HepG2 (cell line): ENCODE data around the gene PLRG1. TPM values are rescaled to one million over a fixed set of nuclear protein-coding genes. Genes with fewer than 3 reads are reported as not detected.

ENCODE experiments used
- ARNTL ChIP-seq: sonication (generic); formaldehyde crosslinking; IDR thresholded peaks from 2 replicates; pipeline ENCODE4 v1.4.0; 2020; ENCODE audit warnings: mild to moderate bottlenecking, missing genetic modification reagents
- DMAP1 ChIP-seq: IDR thresholded peaks from 2 replicates; pipeline ENCODE4 v1.6.1; 2016
- HDAC1 ChIP-seq: sonication (generic); formaldehyde crosslinking; IDR thresholded peaks from 2 replicates; pipeline ENCODE4 v1.5.1; 2020; ENCODE audit warnings: mild to moderate bottlenecking, missing genetic modification reagents
- HOXA9 ChIP-seq: sonication (generic); formaldehyde crosslinking; IDR thresholded peaks from 2 replicates; pipeline ENCODE4 v1.8.1; 2022; ENCODE audit warnings: missing genetic modification reagents, mild to moderate bottlenecking, moderate library complexity, borderline replicate concordance
- NFE2L1 ChIP-seq: sonication (generic); formaldehyde crosslinking; IDR thresholded peaks from 2 replicates; pipeline ENCODE4 v1.4.0; 2020; ENCODE audit warnings: missing genetic modification reagents, mild to moderate bottlenecking, borderline replicate concordance
- RXRA ChIP-seq: sonication (generic); formaldehyde crosslinking; IDR thresholded peaks from 2 replicates; pipeline ENCODE4 v1.5.1; 2020; ENCODE audit warnings: missing genetic modification reagents
- SNAPC2 ChIP-seq: sonication (generic); formaldehyde crosslinking; IDR thresholded peaks from 2 replicates; pipeline ENCODE4 v1.8.1; 2022; ENCODE audit warnings: mild to moderate bottlenecking, missing genetic modification reagents
- WIZ ChIP-seq: sonication (generic); formaldehyde crosslinking; IDR thresholded peaks from 2 replicates; pipeline ENCODE4 v1.5.1; 2020; ENCODE audit warnings: mild to moderate bottlenecking, missing genetic modification reagents
- ZFP82 ChIP-seq: sonication (generic); formaldehyde crosslinking; IDR thresholded peaks from 2 replicates; pipeline ENCODE4 v1.5.1; 2020; ENCODE audit warnings: mild to moderate bottlenecking, missing genetic modification reagents, borderline replicate concordance
- ZNF331 ChIP-seq: sonication (generic); formaldehyde crosslinking; IDR thresholded peaks from 2 replicates; pipeline ENCODE4 v1.4.0; 2020; ENCODE audit warnings: missing genetic modification reagents
- polyA plus RNA-seq, 8 experiments: library from polyadenylated mRNA; depleted of rRNA in 3 of 8; stranded (reverse) in 7 of 8; unstranded in 1 of 8; fragments of >200 nt; fragmentation: Illumina TruSeq in 4 of 8; extraction: Trizol in 4 of 8; gene quantifications; 2 replicates each; pipeline versions ENCODE4 v1.2.1 to v1.2.3, GENCODE V29; 2011 to 2016; ENCODE audit warnings: low read depth in 4 of 8, missing spikeins in 1 of 8, mixed read lengths in 1 of 8; ENCODE audit not compliant: insufficient read depth in 1 of 8
- total RNA-seq, 5 experiments: library from RNA; depleted of rRNA; stranded (reverse); fragments of >200 nt; fragmentation: Illumina TruSeq; extraction: Trizol; gene quantifications; 2 replicates each; pipeline ENCODE4 v1.2.3, GENCODE V29; 2016; ENCODE audit warnings: low read depth in 1 of 5
- TF ChIP-seq, protein P1 (sequence below): IDR thresholded peaks from 2 replicates; pipeline ENCODE4 v1.6.1; 2016; ENCODE audit warnings: missing genetic modification reagents, missing compliant biosample characterization
- TF ChIP-seq, protein P2 (sequence below): sonication (generic); formaldehyde crosslinking; IDR thresholded peaks from 2 replicates; pipeline ENCODE4 v1.4.0; 2020; ENCODE audit warnings: mild to moderate bottlenecking, missing genetic modification reagents
- TF ChIP-seq, protein P3 (sequence below): sonication (generic); formaldehyde crosslinking; IDR thresholded peaks from 2 replicates; pipeline ENCODE4 v1.8.1; 2023; ENCODE audit warnings: mild to moderate bottlenecking, moderate library complexity, missing genetic modification reagents
- TF ChIP-seq, protein P4 (sequence below): sonication (generic); formaldehyde crosslinking; IDR thresholded peaks from 2 replicates; pipeline ENCODE4 v1.4.0; 2020; ENCODE audit warnings: mild to moderate bottlenecking, missing genetic modification reagents
- TF ChIP-seq, protein P5 (sequence below): sonication (generic); formaldehyde crosslinking; IDR thresholded peaks from 2 replicates; pipeline ENCODE4 v1.9.0; 2021; ENCODE audit warnings: missing genetic modification reagents, mild to moderate bottlenecking, borderline replicate concordance
- TF ChIP-seq, protein P6 (sequence below): sonication (generic); formaldehyde crosslinking; IDR thresholded peaks from 2 replicates; pipeline ENCODE4 v1.4.0; 2020; ENCODE audit warnings: missing genetic modification reagents

Gene PLRG1
- total and polyA plus RNA-seq, 2 of the 13 experiments (the other 11 are each of a cell fraction or from before 2014, with no cell fraction given) = 77.3 to 110 TPM

DNA sequence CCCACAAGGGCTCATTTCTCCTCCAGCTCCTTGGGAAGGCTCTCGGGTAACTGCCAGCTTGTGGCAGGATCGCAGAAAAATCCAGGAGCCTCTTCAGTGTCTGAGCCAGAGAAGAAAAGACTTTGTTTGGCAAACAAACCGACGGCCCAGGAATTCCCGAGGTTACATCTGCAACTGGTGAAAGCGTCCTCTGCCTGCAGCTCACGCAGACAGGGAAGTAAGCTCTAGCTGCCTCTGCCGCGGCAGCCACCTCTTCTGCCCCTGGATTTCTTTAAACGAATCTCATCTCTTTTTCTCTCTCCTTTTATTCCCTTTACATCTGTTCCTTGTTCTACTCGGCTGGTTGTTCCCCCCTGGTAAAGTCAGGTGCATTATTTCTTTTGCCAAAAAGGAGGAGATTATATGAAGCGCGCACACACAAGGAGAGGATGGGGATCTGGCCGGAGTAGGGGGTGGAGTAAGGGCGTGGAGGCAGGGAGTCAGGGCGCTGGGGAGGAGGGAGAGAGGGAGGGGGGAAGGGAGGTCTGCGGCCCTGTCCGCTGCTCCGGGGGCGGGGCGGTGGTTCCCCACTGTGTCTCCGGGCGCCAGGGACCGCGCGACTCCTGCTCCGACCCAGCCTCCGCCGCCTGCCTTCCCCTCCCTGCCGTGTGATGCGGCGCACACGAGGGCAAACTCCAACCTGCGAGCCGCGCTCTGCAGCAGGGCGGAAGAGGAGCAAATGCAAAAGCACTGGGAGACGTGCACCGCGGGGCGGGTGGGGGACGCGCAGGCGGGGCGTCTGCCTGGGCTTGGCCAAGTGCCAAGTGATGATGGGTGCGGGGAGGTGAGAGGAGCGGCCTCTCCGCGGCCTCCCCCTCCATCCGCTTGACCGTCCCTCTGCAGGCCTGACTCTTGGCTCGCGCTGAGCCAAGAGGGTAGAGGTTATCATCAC lies 58.6 kb downstream of the PLRG1 start, which contains the start of gene DCHS2 (continued):
- TF ChIP-seq, protein P1, sequence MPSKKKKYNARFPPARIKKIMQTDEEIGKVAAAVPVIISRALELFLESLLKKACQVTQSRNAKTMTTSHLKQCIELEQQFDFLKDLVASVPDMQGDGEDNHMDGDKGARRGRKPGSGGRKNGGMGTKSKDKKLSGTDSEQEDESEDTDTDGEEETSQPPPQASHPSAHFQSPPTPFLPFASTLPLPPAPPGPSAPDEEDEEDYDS = 0 out of 2 replicates have a peak, but pooled peaks have one; percentile 26
- no peak for TF ChIP-seq WIZ
- TF ChIP-seq, protein P2, sequence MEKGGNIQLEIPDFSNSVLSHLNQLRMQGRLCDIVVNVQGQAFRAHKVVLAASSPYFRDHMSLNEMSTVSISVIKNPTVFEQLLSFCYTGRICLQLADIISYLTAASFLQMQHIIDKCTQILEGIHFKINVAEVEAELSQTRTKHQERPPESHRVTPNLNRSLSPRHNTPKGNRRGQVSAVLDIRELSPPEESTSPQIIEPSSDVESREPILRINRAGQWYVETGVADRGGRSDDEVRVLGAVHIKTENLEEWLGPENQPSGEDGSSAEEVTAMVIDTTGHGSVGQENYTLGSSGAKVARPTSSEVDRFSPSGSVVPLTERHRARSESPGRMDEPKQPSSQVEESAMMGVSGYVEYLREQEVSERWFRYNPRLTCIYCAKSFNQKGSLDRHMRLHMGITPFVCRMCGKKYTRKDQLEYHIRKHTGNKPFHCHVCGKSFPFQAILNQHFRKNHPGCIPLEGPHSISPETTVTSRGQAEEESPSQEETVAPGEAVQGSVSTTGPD = no peak
- no peak for TF ChIP-seq ZFP82 (CRISPR knock-in tag)
- TF ChIP-seq, protein P3, sequence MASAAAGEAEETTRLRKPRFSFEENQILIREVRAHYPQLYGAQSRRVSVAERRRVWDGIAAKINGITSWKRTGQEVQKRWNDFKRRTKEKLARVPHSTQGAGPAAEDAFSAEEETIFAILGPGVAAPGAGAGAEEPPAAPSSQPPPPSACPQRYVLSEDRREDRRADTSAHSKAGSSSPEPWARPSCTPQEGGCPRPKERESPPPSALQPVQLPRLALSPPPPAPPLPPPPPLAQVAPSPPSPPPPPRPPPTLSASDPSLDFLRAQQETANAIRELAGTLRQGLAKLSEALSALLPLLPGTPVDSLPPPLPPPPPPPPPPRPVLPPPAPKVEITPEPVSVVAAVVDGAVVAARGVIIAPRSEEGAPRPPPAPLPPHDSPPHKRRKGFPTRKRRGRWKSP (CRISPR knock-in tag) = peak; percentile 53; the same call in 1 of the 2 replicates
- peak; percentile 19; the same call in 1 of the 2 replicates for TF ChIP-seq SNAPC2 (CRISPR knock-in tag)
- TF ChIP-seq HOXA9 (CRISPR knock-in tag) = no peak; the same call in 1 of the 2 replicates
- peak; percentile 52 for TF ChIP-seq HDAC1
- TF ChIP-seq RXRA (CRISPR knock-in tag) = no peak; the same call in 1 of the 2 replicates
- TF ChIP-seq, protein P4, sequence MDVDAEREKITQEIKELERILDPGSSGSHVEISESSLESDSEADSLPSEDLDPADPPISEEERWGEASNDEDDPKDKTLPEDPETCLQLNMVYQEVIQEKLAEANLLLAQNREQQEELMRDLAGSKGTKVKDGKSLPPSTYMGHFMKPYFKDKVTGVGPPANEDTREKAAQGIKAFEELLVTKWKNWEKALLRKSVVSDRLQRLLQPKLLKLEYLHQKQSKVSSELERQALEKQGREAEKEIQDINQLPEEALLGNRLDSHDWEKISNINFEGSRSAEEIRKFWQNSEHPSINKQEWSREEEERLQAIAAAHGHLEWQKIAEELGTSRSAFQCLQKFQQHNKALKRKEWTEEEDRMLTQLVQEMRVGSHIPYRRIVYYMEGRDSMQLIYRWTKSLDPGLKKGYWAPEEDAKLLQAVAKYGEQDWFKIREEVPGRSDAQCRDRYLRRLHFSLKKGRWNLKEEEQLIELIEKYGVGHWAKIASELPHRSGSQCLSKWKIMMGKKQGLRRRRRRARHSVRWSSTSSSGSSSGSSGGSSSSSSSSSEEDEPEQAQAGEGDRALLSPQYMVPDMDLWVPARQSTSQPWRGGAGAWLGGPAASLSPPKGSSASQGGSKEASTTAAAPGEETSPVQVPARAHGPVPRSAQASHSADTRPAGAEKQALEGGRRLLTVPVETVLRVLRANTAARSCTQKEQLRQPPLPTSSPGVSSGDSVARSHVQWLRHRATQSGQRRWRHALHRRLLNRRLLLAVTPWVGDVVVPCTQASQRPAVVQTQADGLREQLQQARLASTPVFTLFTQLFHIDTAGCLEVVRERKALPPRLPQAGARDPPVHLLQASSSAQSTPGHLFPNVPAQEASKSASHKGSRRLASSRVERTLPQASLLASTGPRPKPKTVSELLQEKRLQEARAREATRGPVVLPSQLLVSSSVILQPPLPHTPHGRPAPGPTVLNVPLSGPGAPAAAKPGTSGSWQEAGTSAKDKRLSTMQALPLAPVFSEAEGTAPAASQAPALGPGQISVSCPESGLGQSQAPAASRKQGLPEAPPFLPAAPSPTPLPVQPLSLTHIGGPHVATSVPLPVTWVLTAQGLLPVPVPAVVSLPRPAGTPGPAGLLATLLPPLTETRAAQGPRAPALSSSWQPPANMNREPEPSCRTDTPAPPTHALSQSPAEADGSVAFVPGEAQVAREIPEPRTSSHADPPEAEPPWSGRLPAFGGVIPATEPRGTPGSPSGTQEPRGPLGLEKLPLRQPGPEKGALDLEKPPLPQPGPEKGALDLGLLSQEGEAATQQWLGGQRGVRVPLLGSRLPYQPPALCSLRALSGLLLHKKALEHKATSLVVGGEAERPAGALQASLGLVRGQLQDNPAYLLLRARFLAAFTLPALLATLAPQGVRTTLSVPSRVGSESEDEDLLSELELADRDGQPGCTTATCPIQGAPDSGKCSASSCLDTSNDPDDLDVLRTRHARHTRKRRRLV (CRISPR knock-in tag) = 0 out of 2 replicates have a peak, but pooled peaks have one; percentile 31
- TF ChIP-seq, protein P5, sequence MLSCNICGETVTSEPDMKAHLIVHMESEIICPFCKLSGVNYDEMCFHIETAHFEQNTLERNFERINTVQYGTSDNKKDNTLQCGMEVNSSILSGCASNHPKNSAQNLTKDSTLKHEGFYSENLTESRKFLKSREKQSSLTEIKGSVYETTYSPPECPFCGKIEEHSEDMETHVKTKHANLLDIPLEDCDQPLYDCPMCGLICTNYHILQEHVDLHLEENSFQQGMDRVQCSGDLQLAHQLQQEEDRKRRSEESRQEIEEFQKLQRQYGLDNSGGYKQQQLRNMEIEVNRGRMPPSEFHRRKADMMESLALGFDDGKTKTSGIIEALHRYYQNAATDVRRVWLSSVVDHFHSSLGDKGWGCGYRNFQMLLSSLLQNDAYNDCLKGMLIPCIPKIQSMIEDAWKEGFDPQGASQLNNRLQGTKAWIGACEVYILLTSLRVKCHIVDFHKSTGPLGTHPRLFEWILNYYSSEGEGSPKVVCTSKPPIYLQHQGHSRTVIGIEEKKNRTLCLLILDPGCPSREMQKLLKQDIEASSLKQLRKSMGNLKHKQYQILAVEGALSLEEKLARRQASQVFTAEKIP (CRISPR knock-in tag) = no peak
- TF ChIP-seq, protein P6, sequence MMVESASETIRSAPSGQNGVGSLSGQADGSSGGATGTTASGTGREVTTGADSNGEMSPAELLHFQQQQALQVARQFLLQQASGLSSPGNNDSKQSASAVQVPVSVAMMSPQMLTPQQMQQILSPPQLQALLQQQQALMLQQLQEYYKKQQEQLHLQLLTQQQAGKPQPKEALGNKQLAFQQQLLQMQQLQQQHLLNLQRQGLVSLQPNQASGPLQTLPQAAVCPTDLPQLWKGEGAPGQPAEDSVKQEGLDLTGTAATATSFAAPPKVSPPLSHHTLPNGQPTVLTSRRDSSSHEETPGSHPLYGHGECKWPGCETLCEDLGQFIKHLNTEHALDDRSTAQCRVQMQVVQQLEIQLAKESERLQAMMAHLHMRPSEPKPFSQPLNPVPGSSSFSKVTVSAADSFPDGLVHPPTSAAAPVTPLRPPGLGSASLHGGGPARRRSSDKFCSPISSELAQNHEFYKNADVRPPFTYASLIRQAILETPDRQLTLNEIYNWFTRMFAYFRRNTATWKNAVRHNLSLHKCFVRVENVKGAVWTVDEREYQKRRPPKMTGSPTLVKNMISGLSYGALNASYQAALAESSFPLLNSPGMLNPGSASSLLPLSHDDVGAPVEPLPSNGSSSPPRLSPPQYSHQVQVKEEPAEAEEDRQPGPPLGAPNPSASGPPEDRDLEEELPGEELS = peak; percentile 36; the same call in 1 of the 2 replicates
- peak; percentile 20; the same call in 1 of the 2 replicates for TF ChIP-seq ZNF331 (CRISPR knock-in tag)
- 0 out of 2 replicates have a peak, but pooled peaks have one; percentile 33 for TF ChIP-seq ARNTL (CRISPR knock-in tag)
- TF ChIP-seq DMAP1 (CRISPR knock-in tag) = no peak
- TF ChIP-seq NFE2L1 (CRISPR knock-in tag) = no peak
